GM11168 (cell line): Measurements from ENCODE around the gene BRINP3.
"Not testable (repeated sequence)": the region's sequence is repeated elsewhere in the genome, so short reads cannot be mapped to it uniquely, and the experiment has no call there.

Source experiments
- in situ Hi-C: fragments of 300-500 bp; cut with MboI; formaldehyde crosslinking; loops from one replicate; pipeline ENCODE4 v1.12.0; 2022; ENCODE audit warnings: low sequenced_read_pairs; ENCODE audit not compliant: unreplicated experiment

BRINP3 gene

DNA sequence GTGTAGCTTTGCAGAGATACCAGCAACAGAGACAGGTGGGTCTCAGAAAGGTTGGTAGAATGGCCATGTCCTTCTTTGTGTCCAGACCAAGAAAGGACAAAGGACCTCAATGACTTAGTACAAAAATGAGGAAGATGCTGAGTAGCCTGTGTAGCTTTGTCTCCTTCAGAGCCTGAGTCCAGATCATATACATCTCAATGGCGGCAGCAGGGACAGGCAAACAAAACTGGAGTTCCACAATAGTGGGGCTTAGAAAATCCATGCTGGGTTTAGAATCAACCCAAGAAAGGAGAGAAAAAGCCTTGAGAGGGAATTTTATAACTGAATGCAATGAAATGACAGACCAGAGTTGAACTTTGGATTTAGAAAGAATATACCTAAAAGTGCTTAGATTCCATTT, 339.0 kb downstream of the BRINP3 start:
- in situ Hi-C loops, result no loop called here

DNA sequence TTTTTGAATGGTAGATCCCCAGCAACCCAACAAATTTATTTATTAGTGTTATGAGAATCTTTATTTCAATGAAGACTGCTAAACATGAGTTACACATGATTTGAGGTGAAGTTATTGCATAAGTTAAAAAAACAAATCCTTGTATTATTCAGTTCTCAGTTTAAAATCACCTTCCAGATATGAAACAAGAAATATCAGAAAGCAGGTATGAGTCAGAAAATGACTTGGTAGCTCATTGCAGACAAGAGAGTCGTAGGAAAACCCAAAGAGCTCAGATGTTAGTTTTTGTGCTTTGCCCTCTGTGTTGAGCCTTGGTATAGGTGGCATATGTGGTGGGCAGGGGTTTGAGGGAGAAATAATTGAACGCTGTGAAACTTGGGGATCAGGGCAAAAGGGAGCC, 339.4 kb downstream of the BRINP3 start:
- in situ Hi-C loops, result no loop called here

DNA sequence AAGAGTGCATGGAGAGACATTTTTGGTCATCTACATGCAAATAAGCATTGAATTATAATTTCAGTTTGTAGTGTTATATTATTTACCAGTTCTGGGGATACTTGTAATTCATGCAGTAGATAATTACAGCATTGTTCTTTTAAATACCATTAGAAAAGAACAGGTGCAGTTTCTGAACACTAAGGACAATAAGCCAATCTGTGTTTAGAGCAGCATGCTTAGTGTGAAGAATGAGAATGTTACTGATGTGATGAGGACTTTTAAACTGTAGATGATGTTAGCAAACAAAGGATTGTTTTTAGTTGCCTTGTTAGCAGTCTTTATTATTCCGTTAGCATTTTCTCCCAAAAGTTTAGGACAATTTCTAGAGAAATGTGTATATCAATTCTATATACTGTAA, 348.3 kb downstream of the BRINP3 start:
- in situ Hi-C loops, result no loop called here

DNA sequence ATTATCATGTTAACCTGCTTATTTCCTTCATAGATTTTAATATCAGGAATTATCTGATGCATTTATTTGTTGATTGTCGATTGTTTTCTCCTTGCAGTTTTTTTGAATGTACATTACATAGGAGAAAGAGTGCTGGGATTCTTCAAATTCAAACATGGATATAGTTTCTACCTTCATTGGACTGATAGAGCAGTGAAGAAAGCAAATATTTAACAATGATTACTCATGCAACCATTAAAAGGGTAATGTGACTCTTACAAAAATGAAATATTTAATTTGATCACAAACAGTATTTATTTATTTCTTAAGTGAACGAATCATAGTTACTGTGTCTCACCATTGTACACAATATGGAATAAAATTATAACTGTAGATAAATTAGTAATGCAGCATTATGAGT, 350.9 kb downstream of the BRINP3 start:
- in situ Hi-C loops, result no loop called here

DNA sequence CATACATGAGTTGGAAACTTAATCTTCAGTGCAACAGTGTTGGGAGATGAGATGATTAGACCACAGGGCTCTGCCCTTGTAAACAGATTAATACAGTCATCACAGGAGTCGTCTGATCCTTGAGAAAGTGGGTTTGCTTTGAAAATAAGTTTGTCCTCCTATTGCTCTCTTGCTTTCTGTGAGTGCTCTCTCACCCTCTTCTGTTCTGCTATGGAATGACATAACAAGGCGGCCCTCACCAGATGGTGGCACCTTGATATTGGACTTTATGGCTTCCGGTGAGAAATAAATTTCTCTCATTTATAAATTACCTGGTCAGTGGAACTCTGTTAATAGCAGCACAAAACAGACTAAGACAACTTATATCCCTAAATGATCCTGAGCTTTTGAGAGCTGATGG, 353.6 kb downstream of the BRINP3 start:
- in situ Hi-C loops, result no loop called here

DNA sequence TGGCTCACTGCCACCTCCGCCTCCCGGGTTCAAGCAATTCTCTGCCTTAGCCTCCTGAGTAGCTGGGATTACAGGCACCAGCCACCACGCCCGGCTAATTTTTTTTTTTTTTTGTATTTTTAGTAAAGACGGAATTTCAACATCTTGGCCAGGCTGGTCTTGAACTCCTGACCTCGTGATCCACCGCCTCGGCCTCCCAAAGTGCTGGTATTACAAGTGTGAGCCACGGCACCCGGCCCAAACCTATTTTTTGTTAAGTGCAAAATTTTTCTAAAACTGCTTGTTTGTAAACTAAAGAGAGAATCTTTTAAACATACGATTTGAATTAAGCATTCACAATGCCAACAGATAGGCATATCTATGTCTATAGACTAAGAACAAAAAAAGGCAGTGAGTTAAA, 357.1 kb downstream of the BRINP3 start:
- in situ Hi-C loops, result not testable (repeated sequence)

DNA sequence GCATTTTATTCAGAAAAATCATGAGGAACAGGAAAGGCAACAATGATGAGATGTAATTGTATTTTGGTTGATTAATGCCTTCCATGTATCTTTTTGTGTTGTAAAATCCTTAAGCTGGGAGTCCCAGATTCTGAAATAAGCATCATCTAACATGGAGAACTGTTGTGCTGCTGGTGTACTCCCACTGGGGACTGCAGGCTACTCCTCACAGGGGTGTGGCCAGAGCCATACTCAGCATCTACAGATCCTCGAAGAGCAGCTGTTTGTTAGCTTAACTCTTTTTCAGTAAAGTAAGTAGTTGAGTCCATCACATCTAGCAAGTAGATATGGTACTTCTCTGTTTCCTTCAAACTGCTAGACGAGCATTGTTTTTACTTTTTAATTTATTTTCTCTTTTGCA, 358.0 kb downstream of the BRINP3 start:
- in situ Hi-C loops, result no loop called here

DNA sequence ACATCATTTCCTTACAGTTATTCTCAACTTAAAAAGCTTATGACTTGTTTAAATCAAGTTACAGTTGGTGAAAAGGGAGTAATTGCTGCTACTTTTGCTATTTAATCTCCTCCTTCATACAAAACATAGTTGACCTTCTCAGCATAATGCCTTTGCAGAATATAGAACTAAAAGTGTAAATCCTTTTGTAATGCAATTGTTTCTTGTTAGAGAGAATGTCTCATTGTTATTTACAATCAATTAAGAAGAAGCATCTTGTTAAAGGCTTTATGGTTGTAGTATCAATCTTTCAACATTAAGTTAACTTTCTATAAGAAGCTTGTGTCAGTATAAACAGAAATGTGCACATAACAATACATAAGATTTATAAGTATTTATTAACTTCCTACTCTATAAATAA, 360.7 kb downstream of the BRINP3 start:
- in situ Hi-C loops, result no loop called here

DNA sequence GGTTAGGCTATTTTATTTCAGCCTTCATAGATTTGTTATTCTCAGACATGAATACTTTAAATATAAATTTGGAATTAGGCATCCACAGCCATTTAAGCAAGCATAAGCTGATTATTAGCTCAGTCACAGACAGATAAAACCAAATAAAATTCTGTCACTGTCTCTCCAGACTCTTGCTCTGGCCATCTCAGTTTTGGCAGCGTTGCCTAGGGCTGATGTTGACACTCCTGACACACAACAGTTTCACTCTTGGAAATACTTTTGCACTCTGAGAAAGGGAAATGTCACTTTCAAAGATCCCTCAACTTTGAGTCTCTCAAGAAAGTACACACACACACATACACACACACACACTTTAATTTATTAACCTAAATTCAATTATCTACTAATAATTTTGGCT, 372.7 kb downstream of the BRINP3 start:
- in situ Hi-C loops, result no loop called here

DNA sequence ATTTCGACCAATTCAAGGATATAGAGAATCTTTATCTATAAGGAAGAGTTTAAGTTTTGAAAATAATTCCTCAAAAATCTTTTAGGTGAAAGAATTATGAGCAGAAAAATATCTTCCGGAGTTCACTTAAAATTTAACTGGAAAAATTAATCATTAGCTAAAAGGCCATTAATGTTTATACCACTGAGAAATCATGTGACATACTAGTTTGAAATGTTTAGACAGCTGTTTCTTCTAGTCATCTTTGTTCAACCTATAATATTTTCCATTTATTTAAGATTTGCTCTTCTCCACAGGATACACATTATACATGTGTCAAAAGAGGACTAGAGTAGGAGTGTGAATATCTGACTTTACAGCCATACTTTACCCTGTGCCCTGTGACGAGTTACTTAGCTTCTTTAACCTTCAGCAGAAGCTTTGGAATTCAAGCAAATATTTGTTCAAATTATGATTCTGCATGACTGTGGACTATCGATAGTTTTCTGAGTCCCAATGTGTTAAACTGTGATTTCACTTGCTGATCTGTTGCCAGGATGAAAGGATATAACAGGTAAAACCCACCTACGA, 374.8 kb downstream of the BRINP3 start:
- in situ Hi-C loops, result no loop called here

DNA sequence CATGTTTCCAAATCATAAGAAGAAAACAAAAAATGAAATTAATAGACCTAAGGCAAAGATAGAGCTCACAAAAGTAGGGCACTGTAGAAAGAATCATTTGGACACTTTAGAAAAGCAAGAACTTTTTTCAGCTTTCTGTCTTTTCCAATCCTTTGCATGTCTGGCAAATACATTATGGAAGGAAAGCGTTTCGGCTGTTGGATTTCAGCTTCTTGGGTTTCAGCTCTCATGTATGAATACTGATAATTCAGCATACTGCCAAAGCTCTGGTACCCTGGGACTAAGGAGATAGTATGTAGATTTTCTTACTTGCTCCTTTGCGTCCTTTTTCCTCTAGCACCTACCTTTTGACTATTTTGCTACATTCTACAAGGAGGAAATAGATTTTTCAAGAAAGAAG, 375.9 kb downstream of the BRINP3 start:
- in situ Hi-C loops, result no loop called here

DNA sequence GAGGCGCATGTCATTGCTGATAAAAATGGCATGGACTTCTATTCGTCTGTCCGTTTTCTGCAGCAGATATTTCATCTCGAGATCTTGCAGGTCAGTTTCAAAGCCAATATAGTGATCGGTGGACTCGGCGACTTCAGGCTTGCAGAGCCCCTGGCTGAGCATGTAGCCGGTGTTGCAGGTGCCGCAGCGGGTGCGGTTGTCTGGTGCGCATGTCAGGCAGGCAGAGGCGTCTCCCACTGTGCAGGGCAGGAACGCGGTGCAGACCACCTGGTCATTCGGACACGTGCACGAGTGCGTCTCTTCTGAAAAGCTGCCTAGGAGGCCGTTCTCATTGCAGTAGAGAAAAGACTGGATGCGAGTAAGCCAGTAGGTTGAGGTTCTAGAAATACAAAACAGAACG, 378.9 kb downstream of the BRINP3 start:
- in situ Hi-C loops, result no loop called here

DNA sequence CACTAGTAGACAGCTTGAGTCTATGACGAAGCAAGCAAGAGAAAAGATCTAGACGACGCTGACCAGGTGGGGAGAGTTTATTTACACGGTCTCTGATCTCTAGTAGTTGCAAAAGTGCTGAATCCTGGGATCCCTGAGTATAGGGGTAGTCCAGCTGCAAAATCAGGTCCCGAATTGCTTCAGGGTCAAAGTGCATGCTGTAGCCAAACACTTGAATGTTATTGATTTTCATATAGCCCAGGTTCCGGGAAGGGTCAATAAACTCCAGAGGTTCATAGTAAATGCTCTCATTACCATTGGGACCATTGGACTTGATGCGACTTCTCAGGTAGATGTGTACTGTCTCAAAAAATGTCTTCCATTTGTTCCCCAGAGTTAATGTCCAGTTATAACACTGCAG, 379.6 kb downstream of the BRINP3 start:
- in situ Hi-C loops, result no loop called here

DNA sequence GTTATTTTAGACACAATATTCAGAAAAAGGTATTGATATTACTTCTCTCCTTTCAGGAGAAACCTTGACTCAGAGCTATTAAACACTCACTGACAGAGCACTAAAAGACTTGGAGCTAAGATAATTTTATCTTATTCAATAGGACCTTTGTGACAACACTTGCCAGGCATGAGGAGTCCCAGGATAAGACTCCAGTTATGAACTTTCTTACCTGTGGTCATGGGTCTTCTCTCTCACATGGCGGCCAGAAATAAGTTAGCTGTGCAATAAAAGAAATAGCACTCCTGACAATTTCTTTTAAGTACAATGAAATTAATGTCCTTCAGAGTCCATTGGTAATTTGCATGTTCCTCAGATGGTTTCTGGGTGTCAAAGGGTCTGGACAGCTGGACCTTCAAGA, 382.1 kb downstream of the BRINP3 start:
- in situ Hi-C loops, result no loop called here

DNA sequence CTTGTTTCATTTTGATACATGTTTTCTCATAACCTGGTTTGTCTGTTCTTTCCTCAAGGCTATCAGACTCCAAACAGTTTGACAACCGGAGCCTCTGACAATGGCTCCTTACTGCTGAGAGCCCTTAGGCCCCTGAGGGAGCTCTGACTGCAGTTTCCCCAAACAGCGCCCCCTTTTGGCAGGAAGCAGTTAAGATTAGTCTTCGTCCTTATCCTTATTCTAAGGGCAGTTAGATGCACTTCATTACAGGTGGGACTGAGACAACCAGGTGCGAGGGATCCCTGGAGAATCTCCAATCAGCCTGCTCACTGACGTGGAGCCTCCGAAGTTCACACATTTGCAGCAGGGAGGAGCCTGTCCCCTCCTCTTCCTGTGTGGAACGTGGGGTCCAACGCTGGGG, 393.1 kb downstream of the BRINP3 start:
- in situ Hi-C loops, result no loop called here

DNA sequence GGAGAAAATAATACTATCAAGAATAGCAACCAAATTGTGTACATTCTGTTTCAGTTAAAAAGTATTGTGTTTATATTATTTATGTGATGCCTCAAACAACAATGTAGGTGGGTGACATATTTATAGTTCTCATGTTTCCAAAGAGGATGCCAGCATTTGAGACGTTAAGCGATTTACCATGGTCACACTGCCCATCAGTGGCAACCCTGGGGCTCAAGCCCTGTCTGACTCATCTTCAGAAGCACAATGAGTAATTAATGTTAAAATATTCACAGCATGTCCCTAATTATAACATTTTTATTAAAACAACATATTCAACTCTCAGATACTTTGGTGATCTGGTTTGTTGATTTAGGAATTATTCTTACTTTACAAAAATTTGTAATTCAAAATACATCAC, 409.4 kb downstream of the BRINP3 start:
- in situ Hi-C loops, result no loop called here

DNA sequence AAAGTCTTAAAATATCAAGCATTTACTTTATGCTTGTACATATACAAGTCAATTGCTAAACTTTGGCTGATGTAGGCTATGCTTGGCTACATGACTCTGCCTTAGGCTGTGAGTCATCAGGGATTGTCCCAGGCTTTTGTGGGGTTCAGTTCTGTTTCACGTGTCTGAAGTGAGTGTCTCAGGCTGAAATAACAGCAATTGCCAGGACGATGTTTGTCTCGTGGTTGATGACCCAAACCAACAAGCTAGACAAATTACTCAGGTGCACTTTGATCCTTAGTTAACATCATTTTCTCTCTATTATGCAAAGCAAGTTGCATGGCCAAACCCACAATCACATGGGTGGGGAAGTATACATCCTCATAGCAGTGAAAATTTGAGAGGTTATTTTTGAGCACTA, 410.1 kb downstream of the BRINP3 start:
- in situ Hi-C loops, result no loop called here

DNA sequence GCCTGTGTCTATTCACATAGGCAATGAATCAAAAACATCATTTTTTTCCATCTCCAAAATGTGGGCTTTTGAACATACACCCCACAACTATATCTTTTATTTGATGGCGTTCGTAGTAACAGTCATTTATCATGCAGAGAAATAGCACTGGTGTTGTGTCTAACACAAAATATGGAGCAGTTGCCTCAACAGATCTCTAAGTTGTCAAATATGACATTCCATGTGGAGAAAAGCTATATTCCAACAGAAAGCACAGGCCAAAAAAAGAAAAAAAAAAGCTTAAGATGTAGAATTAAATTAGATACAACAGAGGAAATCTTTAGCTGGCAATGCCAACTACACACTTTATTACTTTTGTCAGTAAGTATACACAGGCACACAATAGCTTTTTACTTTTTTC, 411.7 kb downstream of the BRINP3 start:
- in situ Hi-C loops, result no loop called here

DNA sequence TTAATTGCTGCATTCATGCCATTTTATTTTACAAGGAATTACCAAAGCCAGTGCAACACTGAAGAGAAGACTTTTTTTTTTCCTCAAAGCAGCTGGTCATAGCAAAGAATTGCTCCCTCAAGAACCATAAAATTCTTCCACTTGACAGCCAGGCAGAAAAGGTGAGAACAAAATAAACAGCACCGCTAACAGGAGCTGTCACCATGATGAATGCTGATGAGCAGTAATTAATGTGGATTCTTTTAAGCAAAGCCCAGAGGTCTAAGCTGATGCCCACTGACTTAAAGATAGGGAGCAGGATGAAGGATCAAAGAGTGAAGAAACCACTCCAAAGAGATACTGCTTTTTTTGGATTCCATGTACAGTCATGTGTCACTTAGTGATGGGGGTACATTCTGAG, 428.4 kb downstream of the BRINP3 start:
- in situ Hi-C loops, result no loop called here
